GM20000 (cell line): ENCODE data around the gene KCNH5.
"Not testable (repeated sequence)": the region's sequence is repeated elsewhere in the genome, so short reads cannot be mapped to it uniquely, and the experiment has no call there.

ENCODE experiments used
- DNase-seq: peaks from one replicate; pipeline ENCODE4 v3.0.0; 2012; ENCODE audit warnings: low spot score
- TF ChIP-seq, protein P1 (sequence below): IDR thresholded peaks from 2 replicates; pipeline ENCODE4 v1.5.1; 2012; ENCODE audit warnings: mild to moderate bottlenecking, control low read depth; ENCODE audit errors: extremely low read depth, missing control alignments

The KCNH5 gene

DNA sequence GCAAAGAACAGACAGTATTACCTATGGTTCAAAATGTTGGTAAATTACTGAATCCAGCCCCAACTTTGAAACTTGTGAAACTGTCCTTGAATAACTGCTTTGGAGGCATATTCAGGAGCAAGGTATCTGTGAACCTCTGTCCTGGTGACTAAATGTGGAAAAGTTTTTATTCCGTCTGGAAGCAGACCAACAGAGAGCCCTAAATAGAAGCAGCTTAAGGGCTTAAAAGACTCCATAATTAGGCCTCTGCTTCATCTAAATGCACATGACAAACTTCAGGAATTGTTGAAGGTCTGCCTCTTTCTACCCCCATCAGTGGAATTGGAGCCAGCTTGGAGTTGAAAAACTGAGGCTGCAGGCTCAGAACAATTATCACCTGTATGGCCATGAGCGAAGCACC lies 276.5 kb downstream of the KCNH5 start:
- TF ChIP-seq, protein P1, sequence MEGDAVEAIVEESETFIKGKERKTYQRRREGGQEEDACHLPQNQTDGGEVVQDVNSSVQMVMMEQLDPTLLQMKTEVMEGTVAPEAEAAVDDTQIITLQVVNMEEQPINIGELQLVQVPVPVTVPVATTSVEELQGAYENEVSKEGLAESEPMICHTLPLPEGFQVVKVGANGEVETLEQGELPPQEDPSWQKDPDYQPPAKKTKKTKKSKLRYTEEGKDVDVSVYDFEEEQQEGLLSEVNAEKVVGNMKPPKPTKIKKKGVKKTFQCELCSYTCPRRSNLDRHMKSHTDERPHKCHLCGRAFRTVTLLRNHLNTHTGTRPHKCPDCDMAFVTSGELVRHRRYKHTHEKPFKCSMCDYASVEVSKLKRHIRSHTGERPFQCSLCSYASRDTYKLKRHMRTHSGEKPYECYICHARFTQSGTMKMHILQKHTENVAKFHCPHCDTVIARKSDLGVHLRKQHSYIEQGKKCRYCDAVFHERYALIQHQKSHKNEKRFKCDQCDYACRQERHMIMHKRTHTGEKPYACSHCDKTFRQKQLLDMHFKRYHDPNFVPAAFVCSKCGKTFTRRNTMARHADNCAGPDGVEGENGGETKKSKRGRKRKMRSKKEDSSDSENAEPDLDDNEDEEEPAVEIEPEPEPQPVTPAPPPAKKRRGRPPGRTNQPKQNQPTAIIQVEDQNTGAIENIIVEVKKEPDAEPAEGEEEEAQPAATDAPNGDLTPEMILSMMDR, result no peak
- DNase-seq, result no peak

GRCh38 chr14:62763951-62764350 lies 281.3 kb downstream of the KCNH5 start:
- TF ChIP-seq, protein P1, result no peak
- DNase-seq, result no peak

GRCh38 chr14:62759796-62760195 lies 285.5 kb downstream of the KCNH5 start:
- DNase-seq, result no peak

GRCh38 chr14:62746881-62747280 lies 298.4 kb downstream of the KCNH5 start:
- DNase-seq, result not testable (repeated sequence)

More at GRCh38 chr14:62759796-62760195, 285.5 kb downstream of the KCNH5 start:
- TF ChIP-seq, protein P1, result no peak

- TF ChIP-seq, protein P1, result no peak
Measured at GRCh38 chr14:62745496-62745895, 299.8 kb downstream of the KCNH5 start.

GRCh38 chr14:62743560-62743959 lies 301.7 kb downstream of the KCNH5 start:
- TF ChIP-seq, protein P1, result no peak

More at GRCh38 chr14:62745496-62745895, 299.8 kb downstream of the KCNH5 start:
- DNase-seq, result no peak

GRCh38 chr14:62743118-62743517 lies 302.1 kb downstream of the KCNH5 start:
- TF ChIP-seq, protein P1, result no peak

More at GRCh38 chr14:62743560-62743959, 301.7 kb downstream of the KCNH5 start:
- no peak for DNase-seq

DNA sequence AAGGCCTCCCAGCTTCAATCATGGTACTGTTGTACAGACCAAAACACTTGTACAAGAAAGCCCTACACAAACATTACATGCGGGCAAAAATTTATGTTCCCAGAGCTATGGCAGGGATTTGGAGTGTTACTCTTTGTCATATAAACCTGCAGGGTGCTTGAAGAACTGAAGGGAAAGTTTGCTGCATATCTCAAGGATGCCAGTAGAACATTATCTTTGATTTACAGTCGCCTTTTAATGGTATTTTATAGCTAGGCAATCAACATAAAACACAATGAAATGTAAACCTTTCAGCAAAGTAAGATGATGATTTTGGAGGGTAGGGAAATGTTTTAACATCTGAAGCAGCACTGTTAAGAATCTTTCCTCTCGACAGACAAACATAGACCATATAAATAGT lies 305.6 kb downstream of the KCNH5 start:
- no peak for DNase-seq
- TF ChIP-seq, protein P1, result no peak

More at GRCh38 chr14:62743118-62743517, 302.1 kb downstream of the KCNH5 start:
- no peak for DNase-seq
